Suppressor macrophage treated with lipopolysaccharide for 4 hours (primary cell): ENCODE results near the gene ULK1.
"Not testable (repeated sequence)": the region's sequence is repeated elsewhere in the genome, so short reads cannot be mapped to it uniquely, and the experiment has no call there.

Experiments
- DNase-seq: peaks from one replicate; pipeline ENCODE4 v3.0.0-alpha.2; 2020

ULK1 gene

GRCh38 chr12:131862600-131862993 is 31.8 kb upstream of the ULK1 start:
- DNase-seq, result no peak

- DNase-seq, result peak; percentile 40
Observed at GRCh38 chr12:131862994-131863710, 31.3 kb upstream of the ULK1 start.

DNA sequence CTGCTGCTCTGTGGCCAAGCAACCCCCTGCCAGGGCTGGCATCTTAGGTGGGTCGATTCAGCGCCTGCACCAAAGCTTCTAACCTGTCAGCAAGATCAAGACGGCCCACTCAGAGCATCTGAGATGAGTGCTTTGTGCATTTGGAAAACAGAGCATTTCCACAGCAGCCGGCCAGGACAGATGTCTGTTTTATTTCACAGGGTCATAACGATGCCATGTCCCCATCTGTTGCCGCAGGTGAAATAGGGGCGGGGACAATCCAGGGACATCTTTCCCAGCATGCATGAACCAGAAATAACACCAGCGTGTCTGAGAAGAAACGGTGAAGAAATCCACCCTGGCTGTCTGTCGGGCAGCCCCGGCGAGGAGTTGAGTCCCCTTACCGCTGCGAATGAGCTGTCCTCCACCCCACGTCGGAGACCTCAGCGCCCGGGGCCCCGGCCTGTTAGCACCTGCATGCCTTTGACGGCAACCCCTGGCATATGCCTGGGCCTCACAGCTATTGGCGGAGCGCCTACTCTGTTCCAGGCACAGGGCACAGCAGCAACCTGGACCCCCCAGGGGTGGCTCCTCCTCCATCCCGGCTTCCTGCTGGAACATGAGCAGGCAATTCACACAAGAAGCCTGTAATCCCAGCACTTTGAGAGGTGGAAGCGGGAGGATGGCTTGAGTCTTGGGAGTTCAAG is 30.6 kb upstream of the ULK1 start:
- no peak for DNase-seq

DNA sequence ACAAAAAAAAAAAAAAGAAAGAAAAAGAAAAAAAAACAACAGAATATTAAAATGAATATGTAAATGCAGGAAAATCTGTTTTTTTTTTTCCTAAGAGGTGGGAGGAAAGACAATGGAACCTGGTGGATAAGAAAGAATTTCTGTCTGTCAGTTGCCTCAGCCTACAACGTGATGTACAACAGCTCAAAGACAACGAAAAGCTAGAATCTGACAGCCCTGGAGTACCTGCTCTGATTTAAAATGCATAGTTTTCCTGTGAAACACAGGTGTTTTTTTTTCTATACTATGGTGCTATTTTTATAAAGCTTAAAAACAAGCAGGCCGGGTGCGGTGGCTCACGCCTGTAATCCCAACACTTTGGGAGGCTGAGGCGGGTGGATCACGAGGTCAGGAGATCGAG is 30.0 kb upstream of the ULK1 start:
- DNase-seq, result no peak

GRCh38 chr12:131865180-131865875 is 29.1 kb upstream of the ULK1 start:
- DNase-seq, result no peak

- DNase-seq, result peak; percentile 9
Observed at GRCh38 chr12:131867471-131867870, 27.0 kb upstream of the ULK1 start.

GRCh38 chr12:131867891-131868675 is 26.3 kb upstream of the ULK1 start:
- no peak for DNase-seq

DNA sequence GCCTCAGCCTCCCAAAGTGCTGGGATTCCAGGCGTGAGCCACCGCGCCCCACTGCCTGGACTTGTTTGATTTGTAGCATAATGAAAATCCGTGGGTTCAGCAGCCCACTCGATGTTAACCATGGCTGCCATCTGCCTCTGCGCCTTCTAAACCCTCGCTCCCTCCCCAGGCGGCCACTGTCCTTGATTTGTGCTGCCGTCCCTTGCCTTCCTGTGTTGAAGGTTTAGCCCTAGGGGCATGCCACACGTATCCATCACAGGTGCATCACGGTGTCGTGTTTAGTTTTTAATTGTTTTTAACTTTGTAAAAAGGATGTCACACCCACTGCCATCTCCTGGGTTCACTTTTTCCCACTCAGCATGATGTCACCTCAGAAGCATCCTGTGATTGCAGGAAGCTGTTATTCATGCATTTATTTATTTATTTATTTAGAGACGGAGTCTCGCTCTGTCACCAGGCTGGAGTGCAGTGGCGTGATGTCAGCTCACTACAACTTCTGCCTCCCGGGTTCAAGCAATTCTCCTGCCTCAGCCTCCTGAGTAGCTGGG is 24.5 kb upstream of the ULK1 start:
- peak; percentile 27 for DNase-seq

- DNase-seq, result no peak
Observed at GRCh38 chr12:131871677-131872076, 22.7 kb upstream of the ULK1 start.

DNA sequence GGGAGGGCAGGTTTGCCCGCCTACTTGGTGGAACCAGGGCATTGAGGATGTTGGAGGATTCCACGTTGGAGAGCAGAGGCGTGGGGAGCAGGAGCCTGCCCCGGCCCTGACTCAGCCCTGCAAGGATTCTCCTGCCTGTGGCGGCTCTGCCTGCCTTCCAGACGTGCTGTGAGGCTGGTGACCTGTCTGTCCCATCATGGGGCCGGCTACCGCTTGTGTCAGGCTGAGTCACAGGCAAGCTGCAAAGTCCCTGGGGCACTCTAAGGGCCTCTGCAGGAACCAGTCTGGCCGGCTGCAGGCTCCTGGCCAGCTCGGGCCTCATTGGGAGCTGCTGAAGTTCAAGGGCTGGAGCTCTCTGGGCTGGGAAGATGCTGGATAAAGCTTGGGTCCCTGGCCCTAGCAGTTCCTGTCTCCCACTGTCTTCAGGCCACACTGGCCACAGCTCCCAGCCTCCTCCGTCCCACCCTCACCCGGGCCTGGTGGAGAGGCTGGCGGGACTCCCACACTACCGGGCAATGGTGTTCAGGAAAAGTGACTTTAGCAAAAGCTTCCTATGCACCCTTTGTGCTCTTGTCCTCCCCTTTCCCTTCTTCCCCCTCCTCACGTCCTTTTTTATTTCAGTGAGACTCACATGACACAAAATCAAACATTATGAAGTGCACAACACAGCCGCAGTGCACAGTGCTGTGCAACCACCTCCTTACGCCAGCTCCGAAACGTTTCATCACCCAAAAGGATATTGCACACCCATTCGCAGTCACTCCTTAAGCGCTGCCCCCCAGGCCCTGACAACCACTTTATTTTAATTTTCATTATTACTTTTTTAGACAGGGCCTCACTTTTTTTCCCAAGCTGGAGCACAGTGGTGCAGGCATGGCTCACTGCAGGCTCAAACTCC is 22.0 kb upstream of the ULK1 start:
- DNase-seq, result peak; percentile 77

GRCh38 chr12:131873293-131873692 is 21.1 kb upstream of the ULK1 start:
- DNase-seq, result no peak

DNA sequence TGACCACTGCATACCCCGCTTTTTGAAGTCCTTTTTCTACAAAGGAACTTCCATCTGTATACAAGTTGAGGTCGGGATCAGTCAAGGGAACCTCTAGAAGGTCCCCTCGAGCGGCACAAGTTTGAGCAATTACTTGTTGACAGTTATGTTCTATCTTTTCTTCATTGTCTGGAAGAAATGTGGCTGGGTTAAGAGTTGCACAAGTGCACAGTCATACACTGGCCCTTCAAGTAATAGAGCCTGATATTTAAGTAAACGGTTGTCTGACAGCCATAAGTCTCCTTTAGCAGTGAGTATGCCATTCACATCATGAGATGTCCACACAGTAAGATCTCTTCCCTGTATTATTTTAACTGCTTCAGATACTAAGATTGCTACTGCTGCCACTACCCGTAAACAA is 19.4 kb upstream of the ULK1 start:
- not testable (repeated sequence) for DNase-seq

DNA sequence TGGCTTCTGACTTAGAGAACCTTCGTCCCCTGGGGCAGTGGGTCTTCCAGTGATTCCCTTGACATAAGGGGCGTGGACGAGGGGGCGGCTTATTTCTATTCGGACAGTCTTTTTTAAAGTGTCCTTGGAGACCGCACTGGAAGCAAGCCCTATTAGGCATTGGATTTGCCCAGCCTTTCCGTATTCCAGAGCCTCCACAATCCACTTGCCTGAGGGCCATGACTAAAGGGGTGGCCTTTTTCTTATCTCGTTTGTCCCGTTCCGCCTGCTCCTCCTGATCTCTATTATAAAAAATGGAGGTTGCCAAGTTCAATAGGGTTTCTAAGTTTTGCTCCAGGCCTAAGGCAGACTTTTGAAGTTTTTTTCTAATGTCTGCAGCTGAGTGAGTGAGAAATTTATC is 17.2 kb upstream of the ULK1 start:
- not testable (repeated sequence) for DNase-seq

DNA sequence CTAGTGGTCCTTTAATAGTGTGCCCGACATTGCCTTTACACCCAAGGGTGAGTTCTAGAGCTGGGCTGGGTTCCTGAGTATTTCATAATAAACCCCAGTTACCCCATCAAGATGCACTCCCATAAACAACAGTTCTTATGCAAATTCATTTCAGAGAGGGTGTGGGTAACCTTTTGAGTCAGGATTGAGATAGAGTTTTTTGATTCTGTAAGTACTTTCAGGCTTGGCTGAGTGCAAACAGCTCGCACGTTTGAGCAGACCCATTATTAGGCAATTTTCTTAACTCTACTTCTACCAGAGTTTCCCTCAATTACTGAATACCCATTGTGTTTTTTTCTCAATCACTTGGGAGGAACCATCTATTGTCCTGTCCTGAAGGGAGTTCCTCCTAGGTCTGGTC is 16.0 kb upstream of the ULK1 start:
- peak; percentile 56 for DNase-seq

DNA sequence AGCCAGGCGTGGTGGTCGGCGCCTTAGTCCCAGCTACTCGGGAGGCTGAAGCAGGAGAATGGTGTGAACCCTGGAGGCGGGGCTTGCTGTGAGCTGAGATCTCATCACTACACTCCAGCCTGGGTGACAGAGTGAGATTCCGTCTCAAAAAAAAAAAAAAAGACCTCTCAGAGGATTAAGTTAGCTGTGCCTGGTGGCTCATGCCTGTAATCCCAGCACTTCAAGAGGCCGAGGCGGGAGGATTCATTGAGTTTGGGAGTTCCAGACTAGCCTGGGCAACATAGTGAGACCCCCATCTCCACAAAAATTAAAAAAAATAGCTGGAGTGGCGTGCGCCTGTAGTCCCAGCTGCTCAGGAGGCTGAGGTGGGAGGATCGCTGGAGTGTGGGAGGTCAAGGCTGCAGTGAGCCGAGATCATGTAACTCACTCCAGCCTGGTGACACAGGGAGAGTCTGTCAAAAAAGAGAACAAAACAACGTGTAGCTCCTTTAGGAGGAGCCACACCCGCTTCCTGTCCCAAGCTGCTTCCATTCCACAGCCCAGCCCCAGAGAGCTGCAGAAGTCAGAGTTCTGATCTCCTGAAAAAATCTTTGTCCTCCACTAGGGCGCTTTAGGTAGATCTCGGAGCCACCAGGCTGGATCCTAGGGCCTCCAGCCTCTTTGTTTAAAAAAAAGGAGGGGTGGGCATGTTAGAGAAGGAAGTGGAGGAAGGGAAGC is 11.5 kb upstream of the ULK1 start:
- peak; percentile 47 for DNase-seq

- no peak for DNase-seq
Observed at GRCh38 chr12:131883521-131883900, 10.9 kb upstream of the ULK1 start.

GRCh38 chr12:131885076-131885475 is 9.3 kb upstream of the ULK1 start:
- not testable (repeated sequence) for DNase-seq

DNA sequence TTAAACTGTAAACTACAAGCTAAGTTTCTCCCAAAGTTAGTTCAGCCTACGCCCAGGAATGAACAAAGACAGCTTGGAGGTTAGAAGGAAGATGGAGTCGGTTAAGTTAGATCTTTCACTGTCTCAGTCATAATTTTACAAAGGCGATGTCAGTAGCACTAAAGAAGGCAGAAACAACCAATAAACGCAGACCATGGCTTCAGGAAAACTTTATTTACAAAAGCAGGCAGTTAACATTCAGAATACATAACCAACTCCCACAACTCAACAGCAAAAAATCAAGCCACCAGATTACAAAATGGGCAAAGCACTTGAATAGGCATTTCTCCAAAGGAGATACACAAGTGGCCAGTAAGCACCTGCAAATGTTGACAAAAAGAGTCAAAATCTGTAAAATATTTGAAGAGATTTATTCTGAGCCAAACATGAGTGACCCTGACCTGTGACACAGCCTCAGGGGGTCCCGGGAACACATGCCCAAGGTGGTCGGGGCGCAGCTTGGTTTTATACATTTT is 8.8 kb upstream of the ULK1 start:
- DNase-seq, result no peak

GRCh38 chr12:131891722-131892121 is 2.7 kb upstream of the ULK1 start:
- DNase-seq, result not testable (repeated sequence)

DNA sequence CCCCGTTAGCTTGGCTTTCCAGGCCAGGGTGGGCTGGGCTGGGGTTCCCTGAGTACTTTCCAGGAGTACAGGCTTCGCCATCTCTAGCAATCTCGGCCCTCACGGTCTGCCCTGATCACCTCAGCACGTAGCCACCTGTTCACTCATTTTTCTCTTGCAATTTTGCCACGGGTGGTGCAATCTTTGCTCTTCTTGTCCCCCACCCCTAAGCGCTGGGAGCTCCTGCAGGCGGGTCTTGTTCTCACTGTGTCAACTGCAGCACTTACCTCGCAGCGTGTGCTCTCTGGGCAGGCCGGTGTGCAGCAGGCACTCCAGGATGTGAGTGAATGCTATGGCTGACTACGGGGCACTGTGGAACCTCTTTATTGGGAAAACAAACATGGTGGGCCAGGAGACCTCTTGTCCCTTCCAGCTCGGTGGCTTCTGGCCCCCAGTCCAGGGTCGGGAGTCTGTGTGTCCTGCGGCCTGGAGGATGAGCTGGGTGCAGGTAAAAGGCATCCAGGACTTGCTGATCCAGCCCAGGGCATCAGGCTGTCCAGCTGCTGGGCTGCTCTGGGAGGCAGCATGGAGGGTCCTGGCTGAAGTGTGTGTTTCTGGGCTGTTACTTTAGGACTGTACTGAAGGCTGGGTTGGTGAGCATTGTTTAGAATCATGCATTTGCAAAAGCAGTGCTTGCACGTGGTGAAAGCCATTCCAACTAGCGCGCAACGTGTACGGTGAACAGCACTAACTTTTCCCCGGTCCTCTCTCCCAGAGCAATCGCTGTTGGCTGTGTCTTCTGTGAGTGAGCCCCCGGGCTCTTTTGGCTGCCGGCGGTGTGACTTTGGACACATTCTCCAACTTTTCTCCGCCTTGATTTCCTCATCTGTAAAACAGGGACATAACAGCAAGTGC is 1.5 kb upstream of the ULK1 start:
- no peak for DNase-seq
